GM12874 (cell line): ENCODE measurements around the gene SMC4.

Source experiments
- TF ChIP-seq, protein P1 (sequence below): IDR thresholded peaks from 2 replicates; pipeline ENCODE4 v1.5.1; 2011; ENCODE audit warnings: low read depth, mild to moderate bottlenecking, control low read depth, low read length, moderate library complexity; ENCODE audit not compliant: insufficient read depth

The SMC4 gene

DNA sequence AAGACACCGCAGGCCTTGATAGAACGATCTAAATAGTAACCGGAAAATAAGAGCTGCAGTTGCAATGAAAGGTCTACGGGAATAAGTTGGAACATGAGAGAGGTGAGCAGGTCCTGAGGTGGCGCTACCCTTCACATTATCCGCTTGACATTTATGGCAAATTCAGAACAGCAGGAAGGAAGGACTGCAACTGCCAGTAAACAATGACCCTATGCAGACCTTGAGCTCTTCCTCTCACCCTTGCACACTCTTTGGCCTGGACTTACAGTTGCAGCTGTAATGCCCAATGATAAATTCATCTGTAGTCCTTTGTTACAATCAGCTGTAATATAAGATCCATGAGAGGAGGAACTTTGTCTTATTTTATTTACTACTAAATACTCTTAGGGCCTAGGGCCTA lies 82.4 kb downstream of the SMC4 start:
- TF ChIP-seq, protein P1, sequence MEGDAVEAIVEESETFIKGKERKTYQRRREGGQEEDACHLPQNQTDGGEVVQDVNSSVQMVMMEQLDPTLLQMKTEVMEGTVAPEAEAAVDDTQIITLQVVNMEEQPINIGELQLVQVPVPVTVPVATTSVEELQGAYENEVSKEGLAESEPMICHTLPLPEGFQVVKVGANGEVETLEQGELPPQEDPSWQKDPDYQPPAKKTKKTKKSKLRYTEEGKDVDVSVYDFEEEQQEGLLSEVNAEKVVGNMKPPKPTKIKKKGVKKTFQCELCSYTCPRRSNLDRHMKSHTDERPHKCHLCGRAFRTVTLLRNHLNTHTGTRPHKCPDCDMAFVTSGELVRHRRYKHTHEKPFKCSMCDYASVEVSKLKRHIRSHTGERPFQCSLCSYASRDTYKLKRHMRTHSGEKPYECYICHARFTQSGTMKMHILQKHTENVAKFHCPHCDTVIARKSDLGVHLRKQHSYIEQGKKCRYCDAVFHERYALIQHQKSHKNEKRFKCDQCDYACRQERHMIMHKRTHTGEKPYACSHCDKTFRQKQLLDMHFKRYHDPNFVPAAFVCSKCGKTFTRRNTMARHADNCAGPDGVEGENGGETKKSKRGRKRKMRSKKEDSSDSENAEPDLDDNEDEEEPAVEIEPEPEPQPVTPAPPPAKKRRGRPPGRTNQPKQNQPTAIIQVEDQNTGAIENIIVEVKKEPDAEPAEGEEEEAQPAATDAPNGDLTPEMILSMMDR: no peak

DNA sequence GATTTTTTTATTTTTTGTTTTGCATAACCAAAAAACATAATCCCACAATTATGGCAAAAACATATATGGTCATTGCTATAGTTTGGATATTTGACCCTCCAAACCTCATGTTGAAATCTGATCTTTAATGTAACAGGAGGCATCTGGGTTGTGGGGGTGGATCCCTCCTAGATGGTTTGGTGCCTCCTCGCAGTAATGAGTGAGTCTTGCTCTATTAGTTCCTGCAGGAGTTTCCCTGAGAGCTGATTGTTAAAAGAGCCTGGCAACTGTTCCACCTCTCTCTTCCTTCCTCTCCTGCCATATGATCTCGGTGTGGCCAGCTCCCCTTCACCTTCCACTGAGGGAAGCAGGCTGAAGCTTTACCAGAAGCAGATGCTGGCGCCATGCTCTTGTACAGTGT lies 83.3 kb downstream of the SMC4 start:
- TF ChIP-seq, protein P1: no peak
